ENCODE results near the gene SMURF1.

The SMURF1 gene

GRCh38 chr7:99090771-99091542, 53.0 kb downstream of the SMURF1 start:
- DNase-seq, result no peak
- Mint-ChIP-seq H3K9me3 (peaks cover 0 to 2% of the 10 kb centered on the region in 2 donors), H3K27ac (no peak overlapping the region), H3K27me3 (no peaks in the 10 kb centered on the region), H3K4me1 (peaks cover 9 to 18% of the 10 kb centered on the region in 2 donors), H3K4me3 (no peak overlapping the region), H3K36me3 (peaks cover 8 to 18% of the 10 kb centered on the region in 2 donors)
- no peak for ATAC-seq (replicated peaks)

GRCh38 chr7:99089914-99090629, 53.8 kb downstream of the SMURF1 start:
- Mint-ChIP-seq H3K36me3 (peaks cover 8 to 18% of the 10 kb centered on the region in 2 donors), H3K9me3 (peaks cover 0 to 2% of the 10 kb centered on the region in 2 donors), H3K4me3 (no peak overlapping the region), H3K27me3 (no peaks in the 10 kb centered on the region), H3K4me1 (peaks cover 9 to 18% of the 10 kb centered on the region in 2 donors), H3K27ac (peak overlapping the region; percentile 47)
- ATAC-seq (replicated peaks) (no peak), DNase-seq (no peak)

GRCh38 chr7:99086944-99087343, 57.0 kb downstream of the SMURF1 start:
- H3K27me3 Mint-ChIP-seq, result no peaks in the 10 kb centered on the region
- ATAC-seq (replicated peaks), result no peak
- peaks cover 0 to 2% of the 10 kb centered on the region in 2 donors for H3K9me3 Mint-ChIP-seq
- DNase-seq, result no peak
- no peak overlapping the region for H3K4me3 Mint-ChIP-seq
- H3K27ac Mint-ChIP-seq, result no peak overlapping the region
- H3K36me3 Mint-ChIP-seq, result peaks cover 11 to 22% of the 10 kb centered on the region in 2 donors
- peaks cover 12 to 31% of the 10 kb centered on the region in 2 donors for H3K4me1 Mint-ChIP-seq

- ATAC-seq (replicated peaks) (no peak), DNase-seq (no peak)
- H3K4me1 Mint-ChIP-seq, result peaks cover 12 to 31% of the 10 kb centered on the region in 2 donors
- H3K36me3 Mint-ChIP-seq, result peaks cover 11 to 22% of the 10 kb centered on the region in 2 donors
- H3K4me3 Mint-ChIP-seq, result no peak overlapping the region
- peaks cover 0 to 2% of the 10 kb centered on the region in 2 donors for H3K9me3 Mint-ChIP-seq
- H3K27ac Mint-ChIP-seq, result no peak overlapping the region
- no peaks in the 10 kb centered on the region for H3K27me3 Mint-ChIP-seq
Measured at GRCh38 chr7:99086532-99086931, 57.4 kb downstream of the SMURF1 start.

GRCh38 chr7:99083733-99084132, 60.2 kb downstream of the SMURF1 start:
- ATAC-seq (replicated peaks) (no peak), DNase-seq (no peak)
- H3K4me3 Mint-ChIP-seq, result no peak overlapping the region
- H3K36me3 Mint-ChIP-seq, result peaks cover 16 to 19% of the 10 kb centered on the region in 2 donors
- H3K27ac Mint-ChIP-seq, result no peak overlapping the region
- H3K9me3 Mint-ChIP-seq, result peaks cover 0 to 2% of the 10 kb centered on the region in 2 donors
- peaks cover 23 to 44% of the 10 kb centered on the region in 2 donors for H3K4me1 Mint-ChIP-seq
- H3K27me3 Mint-ChIP-seq, result no peaks in the 10 kb centered on the region

- no peak for ATAC-seq (replicated peaks)
- Mint-ChIP-seq H3K4me3 (no peak overlapping the region), H3K27ac (no peak overlapping the region), H3K27me3 (no peaks in the 10 kb centered on the region), H3K9me3 (peaks cover 0 to under 1% of the 10 kb centered on the region in 2 donors), H3K4me1 (peaks cover 19 to 41% of the 10 kb centered on the region in 2 donors), H3K36me3 (peaks cover 13 to 15% of the 10 kb centered on the region in 2 donors)
- no peak for DNase-seq
Measured at GRCh38 chr7:99083068-99083651, 60.7 kb downstream of the SMURF1 start.

- no peak overlapping the region for H3K4me3 Mint-ChIP-seq
- peaks cover 27 to 47% of the 10 kb centered on the region in 2 donors for H3K4me1 Mint-ChIP-seq
- DNase-seq (no peak), ATAC-seq (replicated peaks) (no peak)
- H3K9me3 Mint-ChIP-seq, result no peaks in the 10 kb centered on the region
- H3K27ac Mint-ChIP-seq, result no peak overlapping the region
- H3K27me3 Mint-ChIP-seq, result no peaks in the 10 kb centered on the region
- H3K36me3 Mint-ChIP-seq, result peaks cover 10 to 12% of the 10 kb centered on the region in 2 donors
Measured at GRCh38 chr7:99080679-99081078, 63.2 kb downstream of the SMURF1 start.

GRCh38 chr7:99079104-99079503, 64.8 kb downstream of the SMURF1 start:
- peak; percentile 72 for ATAC-seq (replicated peaks)
- H3K27ac Mint-ChIP-seq, result no peak overlapping the region

GRCh38 chr7:99078416-99078815, 65.5 kb downstream of the SMURF1 start:
- Mint-ChIP-seq H3K4me1 (peaks cover 22 to 41% of the 10 kb centered on the region in 2 donors), H3K4me3 (no peak overlapping the region), H3K9me3 (no peaks in the 10 kb centered on the region), H3K27ac (no peak overlapping the region), H3K27me3 (no peaks in the 10 kb centered on the region), H3K36me3 (peaks cover 6 to 9% of the 10 kb centered on the region in 2 donors)
- DNase-seq (no peak), ATAC-seq (replicated peaks) (no peak)

More at GRCh38 chr7:99079104-99079503, 64.8 kb downstream of the SMURF1 start:
- H3K4me3 Mint-ChIP-seq, result no peak overlapping the region
- DNase-seq, result no peak
- H3K4me1 Mint-ChIP-seq, result peaks cover 27 to 46% of the 10 kb centered on the region in 2 donors
- peaks cover 6 to 9% of the 10 kb centered on the region in 2 donors for H3K36me3 Mint-ChIP-seq
- no peaks in the 10 kb centered on the region for H3K27me3 Mint-ChIP-seq
- H3K9me3 Mint-ChIP-seq, result no peaks in the 10 kb centered on the region

GRCh38 chr7:99076615-99077014, 67.3 kb downstream of the SMURF1 start:
- DNase-seq (no peak), ATAC-seq (replicated peaks) (no peak)
- no peaks in the 10 kb centered on the region for H3K9me3 Mint-ChIP-seq
- H3K27me3 Mint-ChIP-seq, result no peaks in the 10 kb centered on the region
- no peak overlapping the region for H3K4me3 Mint-ChIP-seq
- no peak overlapping the region for H3K27ac Mint-ChIP-seq
- H3K36me3 Mint-ChIP-seq, result peaks cover 6 to 9% of the 10 kb centered on the region in 2 donors
- H3K4me1 Mint-ChIP-seq, result peaks cover 22 to 31% of the 10 kb centered on the region in 2 donors

- H3K9me3 Mint-ChIP-seq, result no peaks in the 10 kb centered on the region
Measured at GRCh38 chr7:99073839-99074446, 70.0 kb downstream of the SMURF1 start.

GRCh38 chr7:99072126-99072525, 71.8 kb downstream of the SMURF1 start:
- Mint-ChIP-seq H3K36me3 (peaks cover 5 to 6% of the 10 kb centered on the region in 2 donors), H3K9me3 (no peaks in the 10 kb centered on the region)
- no peak for DNase-seq

More at GRCh38 chr7:99073839-99074446, 70.0 kb downstream of the SMURF1 start:
- ATAC-seq (replicated peaks), result no peak
- Mint-ChIP-seq H3K4me3 (no peak overlapping the region), H3K27me3 (no peaks in the 10 kb centered on the region), H3K27ac (no peak overlapping the region), H3K36me3 (peaks cover 5 to 6% of the 10 kb centered on the region in 2 donors), H3K4me1 (peaks cover 18 to 25% of the 10 kb centered on the region in 2 donors)
- no peak for DNase-seq

GRCh38 chr7:99070361-99070760, 73.5 kb downstream of the SMURF1 start:
- no peaks in the 10 kb centered on the region for H3K9me3 Mint-ChIP-seq
- ATAC-seq (replicated peaks) (peak in 1 of 2 donors; percentile 46), DNase-seq (no peak)
- H3K27ac Mint-ChIP-seq, result no peak overlapping the region
- H3K4me3 Mint-ChIP-seq, result no peak overlapping the region
- H3K4me1 Mint-ChIP-seq, result peaks cover 16 to 17% of the 10 kb centered on the region in 2 donors
- no peaks in the 10 kb centered on the region for H3K27me3 Mint-ChIP-seq
- peaks cover 2 to 4% of the 10 kb centered on the region in 2 donors for H3K36me3 Mint-ChIP-seq

More at GRCh38 chr7:99072126-99072525, 71.8 kb downstream of the SMURF1 start:
- ATAC-seq (replicated peaks), result no peak
- H3K27me3 Mint-ChIP-seq, result no peaks in the 10 kb centered on the region
- H3K4me1 Mint-ChIP-seq, result peaks cover 22 to 24% of the 10 kb centered on the region in 2 donors
- no peak overlapping the region for H3K27ac Mint-ChIP-seq
- no peak overlapping the region for H3K4me3 Mint-ChIP-seq

Data from stimulated activated naive B cell treated with anti-CD40 and anti-IgM and Interleukin-4, amounts not matched to agents 10 μg/mL and 1 μg/mL and 100 μg/mL, for 72 hours (primary cell).